MV-4-11 (cell line): ENCODE measurements around the gene PLIN1.
"Not testable (repeated sequence)": the region's sequence is repeated elsewhere in the genome, so short reads cannot be mapped to it uniquely, and the experiment has no call there.

ENCODE experiments used
- DNase-seq: peaks from one replicate; lab custom pipeline; 2025; lab: John Stamatoyannopoulos, UW

Gene PLIN1, protein sequence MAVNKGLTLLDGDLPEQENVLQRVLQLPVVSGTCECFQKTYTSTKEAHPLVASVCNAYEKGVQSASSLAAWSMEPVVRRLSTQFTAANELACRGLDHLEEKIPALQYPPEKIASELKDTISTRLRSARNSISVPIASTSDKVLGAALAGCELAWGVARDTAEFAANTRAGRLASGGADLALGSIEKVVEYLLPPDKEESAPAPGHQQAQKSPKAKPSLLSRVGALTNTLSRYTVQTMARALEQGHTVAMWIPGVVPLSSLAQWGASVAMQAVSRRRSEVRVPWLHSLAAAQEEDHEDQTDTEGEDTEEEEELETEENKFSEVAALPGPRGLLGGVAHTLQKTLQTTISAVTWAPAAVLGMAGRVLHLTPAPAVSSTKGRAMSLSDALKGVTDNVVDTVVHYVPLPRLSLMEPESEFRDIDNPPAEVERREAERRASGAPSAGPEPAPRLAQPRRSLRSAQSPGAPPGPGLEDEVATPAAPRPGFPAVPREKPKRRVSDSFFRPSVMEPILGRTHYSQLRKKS

DNA sequence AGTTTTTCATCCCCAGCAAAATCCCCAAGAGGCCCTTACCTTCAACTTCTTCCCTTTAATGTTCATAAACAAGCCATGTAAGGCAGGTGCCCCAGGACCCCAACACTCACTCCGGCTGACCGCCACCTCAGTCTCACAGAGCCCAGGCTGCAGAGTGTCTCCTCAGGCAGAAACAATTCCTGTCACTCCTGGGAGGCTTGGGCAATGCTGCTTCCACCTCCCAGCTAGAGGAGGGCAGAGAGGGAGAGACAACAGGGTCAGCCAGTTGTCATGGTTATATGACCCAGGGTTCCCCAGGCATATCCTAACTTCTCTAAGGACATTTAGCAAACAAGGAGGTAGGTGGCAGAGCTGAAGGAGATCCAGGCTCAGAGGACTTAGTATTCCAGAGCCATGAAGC lies at the start of gene PLIN1:
Gene PLIN1 (minus strand): TSS at position 156 of the 400 bp plus-strand sequence. CDS start 1,878 bp downstream, outside the sequence.
- DNase-seq: no peak

DNA sequence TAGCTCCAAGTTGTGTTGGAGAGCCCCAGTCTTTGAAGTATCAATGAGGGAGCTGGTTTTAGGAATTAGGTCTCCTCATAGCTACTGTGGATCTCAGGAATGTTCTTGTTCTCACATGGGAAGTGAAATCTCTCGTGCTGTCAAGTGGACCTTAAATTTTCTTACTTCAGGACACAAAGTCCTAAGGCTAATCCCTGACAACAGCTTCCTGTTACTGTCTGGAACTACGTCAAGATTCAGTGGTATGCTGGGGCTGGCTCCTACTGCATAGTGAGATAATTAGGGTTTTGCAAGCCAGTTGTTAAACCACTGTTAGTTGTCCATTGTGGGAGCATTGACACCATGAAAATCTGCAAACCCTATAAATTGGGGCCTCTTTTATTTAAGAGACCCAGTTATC lies 49.1 kb upstream of the PLIN1 start:
- peak; percentile 29 for DNase-seq

DNA sequence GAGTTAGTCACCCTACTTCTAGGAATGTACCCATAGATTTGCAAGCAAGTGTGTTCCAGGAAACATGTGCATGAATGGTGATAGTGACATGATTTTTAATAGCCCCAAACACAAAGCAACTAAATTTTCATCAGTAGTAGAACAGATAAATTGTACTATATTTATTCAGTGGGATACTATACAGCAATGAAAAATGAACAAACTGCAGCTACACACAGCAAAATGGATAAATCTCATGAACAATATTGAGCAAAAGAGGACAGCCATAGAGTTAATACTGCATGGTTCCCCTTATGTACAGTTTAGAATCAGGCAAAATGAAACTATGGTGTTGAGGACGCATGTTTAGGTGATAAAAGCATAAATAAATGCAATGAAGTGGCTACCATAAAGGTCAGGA lies 45.9 kb upstream of the PLIN1 start:
- DNase-seq: no peak

DNA sequence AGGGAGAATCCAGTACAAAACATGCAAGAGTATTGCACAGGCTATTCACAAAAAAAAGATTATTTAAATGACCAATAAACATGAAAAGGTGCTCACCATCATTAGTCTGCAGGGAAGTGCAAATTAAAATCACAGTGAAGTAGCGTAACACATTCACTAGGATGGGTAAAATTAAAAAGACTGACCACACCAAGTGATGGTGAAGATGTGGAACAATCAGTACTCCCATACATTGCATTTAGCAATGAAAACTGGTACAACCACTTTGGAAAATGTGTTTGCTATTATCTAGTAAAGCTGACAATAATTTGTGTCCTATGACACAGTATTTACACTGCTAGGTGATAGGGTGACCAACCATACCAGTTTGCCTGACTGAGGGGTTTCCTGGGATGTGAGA lies 45.5 kb upstream of the PLIN1 start:
- no peak for DNase-seq

DNA sequence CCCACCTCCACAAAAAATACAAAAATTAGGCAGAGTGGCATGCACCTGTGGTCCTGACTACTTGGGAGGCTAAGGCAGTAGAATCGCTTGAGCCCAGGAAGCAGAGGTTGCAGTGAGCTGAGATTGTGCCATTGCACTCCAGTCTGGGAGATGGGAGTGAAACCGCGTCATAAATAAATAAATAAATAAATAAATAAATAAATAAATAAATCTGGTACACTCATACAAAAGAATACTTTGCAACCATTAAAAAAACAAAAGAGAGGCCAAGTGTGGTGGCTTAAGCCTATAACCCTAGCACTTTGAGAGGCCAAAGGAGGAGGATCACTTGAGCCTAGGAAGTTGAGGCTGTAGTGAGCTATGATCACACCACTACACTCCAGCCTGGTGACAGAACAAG lies 43.9 kb upstream of the PLIN1 start:
- no peak for DNase-seq

DNA sequence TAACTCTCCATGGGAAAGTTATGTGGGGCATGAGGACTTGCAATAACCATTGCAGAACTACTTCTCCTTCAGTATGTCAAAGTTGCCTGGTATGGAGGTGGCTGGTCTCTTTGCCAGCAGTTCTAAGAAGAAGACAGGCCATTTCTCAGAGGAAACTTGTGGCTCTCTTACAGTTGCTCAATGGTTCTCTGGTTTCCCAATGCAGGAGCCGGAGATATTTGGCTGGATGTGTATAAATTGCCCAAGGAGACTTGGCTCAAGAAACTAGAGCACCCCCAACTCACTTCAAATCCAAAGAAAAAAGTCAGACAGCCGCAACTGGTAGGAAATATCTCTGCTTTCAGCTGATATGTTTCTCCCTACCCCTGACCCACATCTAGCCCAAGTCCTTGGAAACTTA lies 35.6 kb upstream of the PLIN1 start:
- DNase-seq: peak; percentile 73

DNA sequence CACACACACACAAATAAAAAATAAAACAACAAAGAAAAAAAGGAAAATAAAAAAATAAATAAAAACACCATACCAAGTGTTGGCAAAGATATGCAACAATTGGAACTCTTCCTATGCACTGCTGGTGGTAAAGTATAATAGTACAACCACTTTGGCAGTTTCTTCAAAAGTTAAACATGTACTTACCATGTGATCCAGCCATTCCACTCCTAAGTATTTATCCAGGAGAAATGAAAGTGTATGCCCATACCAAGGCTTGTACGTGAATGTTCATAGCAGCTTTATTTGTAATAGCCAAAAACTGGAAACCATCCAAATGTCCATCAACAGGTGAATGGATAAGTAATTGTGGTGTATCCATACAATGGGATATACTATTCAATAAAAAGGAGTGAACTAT lies 28.4 kb upstream of the PLIN1 start:
- no peak for DNase-seq

DNA sequence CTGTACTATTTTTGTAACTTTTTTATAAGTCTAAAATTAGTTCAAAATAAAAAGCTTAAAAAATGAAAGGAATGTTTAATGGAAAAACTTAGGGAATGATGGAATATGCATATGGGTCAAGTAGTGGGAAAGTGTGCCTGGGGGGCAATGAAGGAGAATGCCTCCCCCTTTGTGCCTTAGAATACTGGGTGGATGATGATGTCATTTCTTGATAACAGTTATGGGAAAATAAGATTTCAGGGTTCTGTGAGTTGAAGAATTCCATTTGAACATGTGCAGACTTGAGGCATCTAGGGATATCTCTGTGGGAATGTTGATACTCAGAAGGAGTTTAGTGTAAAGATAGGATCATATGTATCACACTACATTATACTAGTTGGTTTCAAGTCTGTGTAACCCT lies 25.2 kb upstream of the PLIN1 start:
- no peak for DNase-seq

DNA sequence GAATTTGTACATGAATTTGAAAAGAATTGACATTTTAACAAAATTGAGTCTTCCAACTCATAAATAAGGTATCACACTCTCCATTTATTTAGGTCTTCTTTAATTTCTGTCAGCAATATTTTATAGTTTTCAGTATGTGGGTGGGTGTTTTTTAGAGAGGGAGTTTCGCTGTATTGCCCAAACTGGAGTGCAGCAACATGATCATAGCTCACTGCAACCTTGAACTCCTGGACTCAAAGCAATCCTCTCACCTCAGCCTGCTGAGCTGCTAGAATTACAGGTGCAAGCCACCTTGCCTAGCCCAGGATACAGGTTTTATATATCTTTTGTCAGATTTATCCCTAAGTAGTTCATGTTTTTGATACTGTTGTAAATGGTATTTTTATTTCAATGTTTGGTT lies 16.0 kb upstream of the PLIN1 start:
- DNase-seq: no peak

DNA sequence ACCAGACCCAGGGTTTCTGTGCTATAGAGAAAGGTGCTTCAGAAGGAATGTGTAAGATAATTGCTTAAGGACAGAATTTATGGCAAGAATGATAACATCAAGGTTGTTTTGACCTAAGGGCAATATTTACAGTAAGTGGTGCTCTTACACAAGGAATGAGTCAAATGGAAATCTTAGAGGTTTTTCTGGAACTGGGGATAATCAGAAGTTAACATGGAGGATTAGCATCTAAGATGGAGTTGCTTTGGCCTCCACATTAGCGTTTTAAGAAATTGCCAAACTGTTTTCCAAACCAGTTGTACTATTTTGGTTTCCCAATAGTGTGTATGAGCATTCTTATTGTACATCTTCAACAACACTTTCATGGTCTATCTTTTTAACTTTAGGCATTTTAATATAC lies 14.5 kb upstream of the PLIN1 start:
- no peak for DNase-seq

DNA sequence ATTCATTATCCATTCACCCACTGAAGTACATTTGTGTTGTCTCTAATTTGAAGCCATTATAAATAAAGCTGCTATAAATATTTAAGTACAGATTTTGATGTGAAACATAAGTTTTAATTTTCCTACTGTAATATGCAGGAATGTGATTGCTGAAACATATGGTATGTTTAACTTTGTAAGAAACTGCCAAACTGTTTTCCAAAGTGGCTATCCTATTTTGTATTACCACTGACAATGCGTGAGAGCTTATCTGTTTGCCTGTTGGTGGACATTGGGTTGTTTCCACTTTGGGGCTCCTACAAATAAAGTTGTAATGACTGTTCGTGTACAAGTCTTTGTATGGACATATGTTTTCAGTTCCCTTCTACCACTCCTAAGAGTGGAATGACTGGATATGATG lies 13.9 kb upstream of the PLIN1 start:
- no peak for DNase-seq

DNA sequence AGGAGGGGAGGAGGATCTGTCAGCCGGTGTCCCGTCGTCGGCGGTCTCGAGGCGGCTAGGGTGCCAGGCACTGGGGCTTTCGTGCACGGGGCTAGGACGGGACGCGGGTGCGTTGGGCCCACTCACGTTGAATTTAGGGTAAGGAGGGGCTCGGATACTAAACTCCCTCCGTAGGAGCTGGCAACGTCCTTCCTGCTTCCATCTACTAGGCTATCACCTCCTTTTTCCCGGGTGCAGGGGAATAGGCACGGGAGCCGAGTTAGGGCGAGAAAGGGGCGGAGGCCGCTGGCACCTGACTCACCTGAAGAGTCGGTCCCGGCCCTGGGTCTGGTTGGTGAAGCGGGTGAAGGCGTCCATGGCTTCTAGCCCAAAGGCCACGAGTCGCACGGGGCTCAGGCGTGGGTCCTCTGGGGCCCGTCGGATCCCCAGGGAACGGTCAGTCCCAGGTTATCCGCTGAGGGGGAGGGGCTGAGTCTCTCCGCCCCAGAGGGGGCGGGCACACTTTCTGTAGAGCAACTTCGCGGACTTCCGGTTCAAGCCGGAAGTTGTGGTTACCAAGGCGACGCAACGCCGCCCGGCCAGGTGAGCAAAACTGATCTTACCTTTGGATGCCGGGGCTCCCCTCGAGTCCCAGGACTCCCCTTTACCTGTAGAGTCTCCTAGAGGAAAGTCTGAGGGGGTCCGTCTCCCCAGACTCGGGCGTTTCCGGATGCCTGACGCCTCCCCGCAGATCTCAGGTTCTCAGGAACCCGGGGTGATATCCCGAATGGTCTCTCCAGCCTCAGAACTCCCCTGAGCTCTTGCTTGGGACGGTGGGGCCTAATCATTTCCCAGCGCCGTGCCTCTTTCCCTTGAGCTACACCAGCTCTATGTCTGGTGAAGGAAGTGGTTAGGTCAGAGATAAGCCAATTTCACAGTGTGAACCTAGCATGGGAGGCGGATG lies 11.4 kb upstream of the PLIN1 start, which contains the start of the genes PEX11A and WDR93:
Gene PEX11A (minus strand): TSS at position 479 of the 943 bp plus-strand sequence. CDS start 122 bp downstream, at position 357.
Gene WDR93 (plus strand): TSS at position 536 of the 943 bp plus-strand sequence. CDS start 10,936 bp downstream, outside the sequence.
- peak; percentile 55 for DNase-seq

DNA sequence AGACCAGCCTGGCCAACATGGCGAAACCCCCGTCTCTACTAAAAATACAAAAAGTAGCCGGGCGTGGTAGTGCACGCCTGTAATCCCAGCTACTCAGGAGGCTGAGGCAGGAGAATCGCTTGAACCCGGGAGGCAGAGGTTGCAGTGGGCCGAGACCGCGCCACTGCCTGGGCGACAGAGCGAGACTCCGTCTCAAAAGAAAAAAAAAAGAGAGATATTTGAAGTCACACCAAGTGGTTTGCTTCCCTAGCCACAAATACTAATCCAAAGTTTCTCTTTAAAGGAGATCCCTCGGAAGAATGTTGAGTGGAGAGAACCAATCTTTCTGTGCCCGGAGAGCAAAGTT lies 10.7 kb upstream of the PLIN1 start:
- DNase-seq: not testable (repeated sequence)

DNA sequence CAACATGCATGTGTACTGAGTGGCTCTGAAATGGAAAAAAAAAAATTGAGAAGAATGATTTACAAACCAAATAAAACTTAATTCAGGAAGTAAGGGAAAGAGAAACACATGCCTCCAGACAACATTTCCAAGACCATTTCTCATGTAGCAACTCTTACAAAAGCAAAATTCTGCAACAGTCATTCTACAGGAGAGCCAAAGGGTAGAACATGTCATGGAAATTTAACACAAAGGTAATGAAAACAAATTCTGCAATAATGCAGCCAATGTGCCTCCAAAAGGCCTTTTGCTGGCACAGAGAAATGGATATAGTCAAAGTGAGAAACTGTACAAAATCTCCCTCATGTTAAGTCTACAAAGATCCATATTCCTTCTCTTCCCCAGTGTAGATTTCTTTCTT lies 7.4 kb upstream of the PLIN1 start:
- DNase-seq: no peak

DNA sequence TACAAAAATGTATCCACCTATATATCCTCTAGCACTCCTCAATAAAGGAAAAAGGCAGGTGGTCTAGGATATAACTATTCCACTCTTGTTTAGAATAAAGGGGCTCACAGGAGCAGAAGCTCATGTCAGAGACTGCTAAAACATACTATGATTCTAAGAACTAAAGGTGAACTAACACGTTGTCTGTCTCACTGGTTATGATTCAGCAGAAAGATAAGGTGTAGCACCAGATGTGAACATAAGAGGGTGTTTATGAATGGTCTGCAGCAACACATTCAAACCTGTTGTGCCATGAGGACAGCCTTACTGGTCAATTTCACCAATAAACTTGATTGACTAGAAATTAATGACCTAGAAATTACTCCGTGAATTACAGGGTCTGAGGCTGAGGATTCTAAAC lies 6.8 kb upstream of the PLIN1 start:
- no peak for DNase-seq

DNA sequence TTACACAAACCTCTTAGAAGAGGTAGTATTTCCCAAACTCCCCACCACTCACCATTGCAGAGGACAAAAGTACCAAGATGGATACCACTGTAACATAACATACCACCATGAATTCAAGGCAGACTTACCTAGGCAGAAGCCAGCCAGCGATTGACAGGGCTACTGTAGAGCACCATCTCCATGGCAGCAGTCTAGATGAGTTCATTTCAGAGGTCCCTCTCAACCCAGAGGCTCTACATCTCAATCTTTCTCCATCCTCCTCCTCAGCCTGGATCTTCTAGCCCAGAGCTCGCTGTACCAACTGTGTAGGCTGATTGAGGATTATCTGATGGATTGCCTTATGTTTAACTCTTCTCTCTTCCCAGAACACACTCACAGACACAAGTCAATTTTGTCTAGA lies 2.0 kb upstream of the PLIN1 start:
- no peak for DNase-seq

DNA sequence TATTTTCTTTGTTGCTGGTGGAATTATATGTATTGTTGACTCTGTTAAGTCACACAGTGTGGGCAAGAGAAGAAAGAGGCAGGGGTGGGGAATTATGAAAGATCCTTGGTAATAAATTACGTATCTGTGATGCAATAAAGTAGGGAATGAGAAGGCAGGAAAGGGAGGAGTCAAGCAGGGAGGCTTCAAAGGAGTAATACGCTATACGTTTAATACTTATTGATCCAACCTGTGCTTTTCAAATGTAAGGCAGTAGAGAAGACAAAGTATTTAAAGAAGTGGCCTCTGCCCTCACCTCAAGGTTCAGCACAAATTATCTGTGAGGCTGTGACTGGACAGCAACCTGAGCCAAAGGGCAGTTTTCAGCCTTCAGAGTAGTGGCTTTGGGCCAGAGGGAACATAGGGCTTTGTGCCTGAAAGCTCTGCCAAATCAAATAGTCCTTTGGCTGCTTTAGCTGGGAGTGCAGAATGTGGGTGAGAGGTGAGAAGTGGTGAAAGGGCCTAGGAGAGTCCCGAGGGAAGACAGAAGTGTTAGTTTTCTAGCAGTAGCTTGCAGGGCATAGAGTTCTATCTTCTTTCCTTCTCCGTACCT lies 1.2 kb upstream of the PLIN1 start:
- DNase-seq: peak; percentile 5

DNA sequence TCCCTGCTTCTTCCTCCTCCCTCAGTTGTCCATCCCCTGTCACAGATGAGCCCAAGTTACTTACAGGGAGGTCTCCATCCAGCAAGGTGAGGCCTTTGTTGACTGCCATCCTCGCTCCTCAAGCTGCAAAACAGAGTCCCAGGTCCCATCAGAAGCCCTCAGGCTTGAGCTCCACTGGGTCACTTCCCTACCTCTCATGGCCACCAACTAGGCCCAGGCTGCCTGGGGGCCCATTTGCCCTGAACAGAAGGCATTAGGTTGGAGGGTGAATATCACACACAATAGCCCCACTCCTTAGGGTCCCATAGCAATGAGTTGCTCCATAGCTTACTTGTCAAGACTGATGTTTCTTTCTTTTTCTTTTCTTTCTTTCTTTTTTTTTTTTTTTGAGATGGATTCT lies 1.8 kb downstream of the PLIN1 start:
- DNase-seq: no peak

DNA sequence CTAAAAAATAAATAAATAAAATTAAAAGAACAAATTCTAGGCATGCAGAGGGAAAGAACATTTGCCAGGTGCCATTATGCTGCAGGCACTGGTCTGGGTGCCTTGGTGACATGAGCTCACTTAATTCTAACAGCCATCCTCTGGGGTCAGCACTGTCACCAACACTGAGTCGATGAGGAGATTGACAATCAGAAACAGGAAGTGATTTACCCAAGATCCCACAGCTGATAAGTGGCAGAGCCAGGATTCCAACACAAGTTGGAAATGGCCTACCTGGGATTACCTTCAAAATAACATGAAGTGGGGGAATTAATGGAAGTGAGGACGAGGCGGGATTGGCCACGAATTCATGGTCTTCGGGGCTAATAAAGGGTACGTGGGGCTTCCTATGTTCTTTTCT lies 3.6 kb downstream of the PLIN1 start:
- peak; percentile 1 for DNase-seq

DNA sequence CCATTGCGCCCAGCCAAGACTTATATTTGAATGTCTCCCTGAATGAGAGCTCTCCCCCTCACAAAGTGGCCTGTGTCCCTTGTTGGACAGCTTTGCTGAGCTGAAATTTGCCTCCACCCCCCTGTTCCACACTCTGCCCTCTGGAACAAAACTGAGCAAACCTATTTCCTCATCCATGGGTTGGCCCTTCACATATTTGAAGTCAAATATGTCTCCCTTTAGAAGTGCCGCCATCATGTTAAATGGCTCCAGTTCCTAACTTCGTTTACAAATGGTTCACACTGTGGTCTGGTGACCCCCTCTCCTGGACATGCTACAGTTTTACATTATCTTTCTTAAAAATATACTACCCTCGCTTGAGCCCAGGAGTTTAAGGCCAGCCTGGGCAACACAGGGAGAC lies 4.6 kb downstream of the PLIN1 start:
- DNase-seq: no peak

DNA sequence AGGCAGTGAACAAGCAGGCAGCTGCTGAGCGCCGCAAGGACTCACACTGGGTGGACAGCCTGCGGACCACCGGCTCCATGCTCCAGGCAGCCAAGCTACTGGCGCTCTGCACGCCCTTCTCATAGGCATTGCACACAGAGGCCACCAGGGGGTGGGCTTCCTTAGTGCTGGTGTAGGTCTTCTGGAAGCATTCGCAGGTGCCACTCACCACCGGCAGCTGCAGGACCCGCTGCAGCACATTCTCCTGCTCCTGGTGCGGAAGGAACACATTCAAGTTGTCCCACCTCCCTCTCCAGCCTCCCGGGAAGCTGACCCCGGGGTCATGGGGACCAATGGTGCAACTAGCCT lies 6.0 kb downstream of the PLIN1 start:
- no peak for DNase-seq
